Gastroesophageal sphincter (tissue), 4 donors: Measurements from ENCODE around the gene JAGN1. TPM values are rescaled to one million over a fixed set of nuclear protein-coding genes. Genes with fewer than 3 reads are reported as not detected.

Source experiments
- ATAC-seq: fragments of 150-250 bp; one replicate; pipeline ENCODE4 v1.9.1; 2016; ENCODE audit warnings: mild to moderate bottlenecking, moderate library complexity
- H3K27ac ChIP-seq, 4 donors: fragments of 200-600 bp; sonication (generic) in 3 of 4; 1 replicate in 3 of 4; 2 replicates in 1 of 4; pipeline ENCODE4 v1.5.1; 2016 to 2019
- H3K27me3 ChIP-seq: fragments of 200-600 bp; sonication (generic); one replicate; pipeline ENCODE4 v1.5.1; 2019
- H3K36me3 ChIP-seq, 2 donors: fragments of 200-600 bp; sonication (generic); one replicate each; pipeline ENCODE4 v1.5.1; 2019; ENCODE audit warnings: control low read depth in 1 of 2
- H3K4me1 ChIP-seq, 3 donors: fragments of 200-600 bp; sonication (generic); 1 replicate in 2 of 3; 2 replicates in 1 of 3; pipeline ENCODE4 v1.5.1; 2016 to 2019; ENCODE audit warnings: control low read depth in 2 of 3
- H3K4me3 ChIP-seq, 2 donors: fragments of 200-600 bp; sonication (generic); one replicate each; pipeline ENCODE4 v1.5.1; 2019; ENCODE audit warnings: mild to moderate bottlenecking in 1 of 2, moderate library complexity in 1 of 2
- H3K9me3 ChIP-seq, 3 donors: fragments of 200-600 bp; sonication (generic); one replicate each; pipeline ENCODE4 v1.5.1; 2017 to 2019; ENCODE audit warnings: control low read depth in 2 of 3
- CTCF ChIP-seq, 4 experiments: fragments of 200-600 bp in 2 of 4; fragments of 450-650 bp in 2 of 4; sonication (generic) in 1 of 4; IDR thresholded peaks; one replicate each; pipeline ENCODE4 v1.5.1; 2017 to 2019; ENCODE audit warnings: antibody characterized with exemption in 4 of 4, mild to moderate bottlenecking in 2 of 4, moderate library complexity in 2 of 4
- EP300 ChIP-seq: sonication (generic); formaldehyde crosslinking; IDR thresholded peaks from one replicate; pipeline ENCODE4 v1.6.1; 2017; ENCODE audit warnings: antibody characterized with exemption, mild to moderate bottlenecking
- POLR2A ChIP-seq, 2 donors: fragments of 450-650 bp; IDR thresholded peaks; one replicate each; pipeline ENCODE4 v1.6.1; 2017; ENCODE audit warnings: antibody characterized with exemption in 2 of 2, mild to moderate bottlenecking in 2 of 2, moderate library complexity in 1 of 2
- POLR2AphosphoS5 ChIP-seq: sonication (generic); formaldehyde crosslinking; IDR thresholded peaks from one replicate; pipeline ENCODE4 v1.6.1; 2017; ENCODE audit warnings: antibody characterized with exemption
- WGBS, 2 donors: methylation state at CpG; one replicate each; pipeline ENCODE4 v1.1.5; 2018; ENCODE audit warnings: low coverage in 1 of 2; 5-methylcytosine and 5-hydroxymethylcytosine counted together
- total RNA-seq, 4 donors: library from RNA; depleted of rRNA; stranded (reverse); fragments of >200 nt; gene quantifications; one replicate each; pipeline ENCODE4 v1.1.0, GENCODE V29; 2016

Gene JAGN1
- total RNA-seq, 4 donors from 2014 or later = 23.4 to 39.3 (median 31.7) TPM

GRCh38 chr3:9878700-9879099 lies 11.7 kb upstream of the JAGN1 start:
- H3K4me1 ChIP-seq = no peaks in the 10 kb centered on the region
- no peaks in the 10 kb centered on the region for H3K9me3 ChIP-seq
- H3K36me3 ChIP-seq = no peaks in the 10 kb centered on the region
- H3K27me3 ChIP-seq = no peaks in the 10 kb centered on the region
- H3K27ac ChIP-seq = no peak overlapping the region
- TF ChIP-seq POLR2A (IDR thresholded peaks at IDR 0.05) (no peak), EP300 (no peak), POLR2AphosphoS5 (no peak), CTCF (IDR thresholded peaks at IDR 0.05) (no peak)
- no peak for ATAC-seq
- no peak overlapping the region for H3K4me3 ChIP-seq
- 80% methylated on average over 1 to 4 of the region's 5 CpGs for WGBS, 2 donors

GRCh38 chr3:9879830-9880549 lies 10.4 kb upstream of the JAGN1 start, which contains the start of gene CIDEC:
TSS of gene CIDEC (minus strand) at chr3:9880253. CDS start at chr3:9878486, 1,767 bp downstream.
- no peaks in the 10 kb centered on the region for H3K4me1 ChIP-seq
- no peak within 1 kb of the TSS for H3K4me3 ChIP-seq
- ATAC-seq = no peak
- no peaks in the 10 kb centered on the region for H3K9me3 ChIP-seq
- no peak for TF ChIP-seq EP300
- no peak for TF ChIP-seq POLR2A (IDR thresholded peaks at IDR 0.05)
- no peak for TF ChIP-seq POLR2AphosphoS5
- H3K27me3 ChIP-seq = no peaks in the 10 kb centered on the region
- no peak within 1 kb of the TSS for H3K27ac ChIP-seq
- H3K36me3 ChIP-seq = no peaks in the 10 kb centered on the region
- 68 to 96% methylated on average over 3 to 5 of the region's 7 CpGs for WGBS, 2 donors

GRCh38 chr3:9881441-9881840 lies 9.0 kb upstream of the JAGN1 start:
- H3K9me3 ChIP-seq = no peaks in the 10 kb centered on the region
- no peak for ATAC-seq
- H3K27ac ChIP-seq = no peak overlapping the region
- WGBS, 2 donors = 67 to 89% methylated on average over 1 of the region's 1 CpG
- H3K4me3 ChIP-seq = no peak overlapping the region
- no peaks in the 10 kb centered on the region for H3K4me1 ChIP-seq
- H3K27me3 ChIP-seq = no peaks in the 10 kb centered on the region
- no peaks in the 10 kb centered on the region for H3K36me3 ChIP-seq
- no peak for TF ChIP-seq CTCF (IDR thresholded peaks at IDR 0.05)
- no peak for TF ChIP-seq EP300
- TF ChIP-seq POLR2A (IDR thresholded peaks at IDR 0.05) = no peak
- no peak for TF ChIP-seq POLR2AphosphoS5

- H3K36me3 ChIP-seq = no peaks in the 10 kb centered on the region
- H3K9me3 ChIP-seq = no peaks in the 10 kb centered on the region
- TF ChIP-seq CTCF (IDR thresholded peaks at IDR 0.05) = no peak
- TF ChIP-seq EP300 = no peak
- no peak for TF ChIP-seq POLR2AphosphoS5
- TF ChIP-seq POLR2A (IDR thresholded peaks at IDR 0.05) = no peak
- WGBS, 2 donors = 68 to 75% methylated on average over 5 to 7 of the region's 7 CpGs
- H3K27ac ChIP-seq = no peak overlapping the region
- no peak overlapping the region for H3K4me3 ChIP-seq
- H3K27me3 ChIP-seq = no peaks in the 10 kb centered on the region
- H3K4me1 ChIP-seq = no peaks in the 10 kb centered on the region
- no peak for ATAC-seq
These were observed 6.5 kb upstream of the JAGN1 start for GRCh38 chr3:9883706-9884554.

GRCh38 chr3:9884555-9885165 lies 5.8 kb upstream of the JAGN1 start:
- no peak for TF ChIP-seq CTCF (IDR thresholded peaks at IDR 0.05)
- TF ChIP-seq EP300 = no peak
- TF ChIP-seq POLR2A (IDR thresholded peaks at IDR 0.05) = no peak
- no peaks in the 10 kb centered on the region for H3K9me3 ChIP-seq
- no peak overlapping the region for H3K4me3 ChIP-seq
- H3K4me1 ChIP-seq = no peaks in the 10 kb centered on the region
- no peaks in the 10 kb centered on the region for H3K36me3 ChIP-seq
- no peaks in the 10 kb centered on the region for H3K27me3 ChIP-seq
- peak; percentile 80 for ATAC-seq
- H3K27ac ChIP-seq = no peak overlapping the region
- 54 to 78% methylated on average over 5 to 6 of the region's 11 CpGs for WGBS, 2 donors
